ENCODE measurements around the gene SSBP2. TPM values are rescaled to one million over a fixed set of nuclear protein-coding genes. Genes with fewer than 3 reads are reported as not detected.

SSBP2 gene
- total and polyA plus RNA-seq, 4 donors, result 17.2 to 99.9 (median 27.3) TPM

- H3K4me3 ChIP-seq, result no peak overlapping the region
- peak in 1 of 3 donors; percentile 14 for DNase-seq
- no peak for TF ChIP-seq CTCF (IDR thresholded peaks at IDR 0.05; ENCODE audit: control extremely low read depth, extremely low read depth)
- no peak for ATAC-seq (ENCODE audit: insufficient read depth, low FRiP score)
- no peaks in the 10 kb centered on the region for H3K27me3 ChIP-seq (ENCODE audit: control insufficient read depth in 3 of 3, insufficient read depth in 3 of 3, low read length in 2 of 3)
- H3K27ac ChIP-seq (ENCODE audit: low read depth in 1 of 2, low read length in 1 of 2), result no peak overlapping the region
- WGBS, 2 donors, result 48 to 51% methylated on average over 1 of the region's 1 CpG
- no peaks in the 10 kb centered on the region for H3K9me3 ChIP-seq (ENCODE audit: control insufficient read depth in 4 of 4, insufficient read depth in 3 of 4, low read length in 3 of 4)
- peaks cover 0 to 8% (median 3%) of the 10 kb centered on the region in 4 donors for H3K36me3 ChIP-seq (ENCODE audit: control insufficient read depth in 4 of 4, insufficient read depth in 4 of 4, low read length in 4 of 4)
- peaks cover 0 to 4% (median 0%) of the 10 kb centered on the region in 5 donors for H3K4me1 ChIP-seq (ENCODE audit: control insufficient read depth in 5 of 5, insufficient read depth in 5 of 5, low read length in 5 of 5)
- H3K9ac ChIP-seq (ENCODE audit: insufficient read depth in 1 of 2, low read length in 2 of 2), result no peak overlapping the region
Measured at GRCh38 chr5:81626524-81626923, 124.4 kb downstream of the SSBP2 start.

- 95 to 97% methylated on average over 7 of the region's 7 CpGs for WGBS, 2 donors
- Histone ChIP-seq H3K4me3 (no peak overlapping the region), H3K9me3 (ENCODE audit: control insufficient read depth in 4 of 4, insufficient read depth in 3 of 4, low read length in 3 of 4) (peaks cover 0 to 7% (median 3%) of the 10 kb centered on the region in 4 donors), H3K9ac (ENCODE audit: insufficient read depth in 1 of 2, low read length in 2 of 2) (no peak overlapping the region), H3K27me3 (ENCODE audit: control insufficient read depth in 3 of 3, insufficient read depth in 3 of 3, low read length in 2 of 3) (no peaks in the 10 kb centered on the region), H3K36me3 (ENCODE audit: control insufficient read depth in 4 of 4, insufficient read depth in 4 of 4, low read length in 4 of 4) (peaks cover 2 to 18% (median 7%) of the 10 kb centered on the region in 4 donors), H3K27ac (ENCODE audit: low read depth in 1 of 2, low read length in 1 of 2) (no peak overlapping the region), H3K4me1 (ENCODE audit: control insufficient read depth in 5 of 5, insufficient read depth in 5 of 5, low read length in 5 of 5) (peaks cover 0 to 3% (median 0%) of the 10 kb centered on the region in 5 donors)
- ATAC-seq (ENCODE audit: insufficient read depth, low FRiP score) (no peak), DNase-seq (peak in 1 of 3 donors; percentile 11)
- no peak for TF ChIP-seq CTCF (IDR thresholded peaks at IDR 0.05; ENCODE audit: control extremely low read depth, extremely low read depth)
Measured at GRCh38 chr5:81609810-81610375, 141.0 kb downstream of the SSBP2 start.

- ATAC-seq (ENCODE audit: insufficient read depth, low FRiP score), result no peak
- no peak for TF ChIP-seq CTCF (IDR thresholded peaks at IDR 0.05; ENCODE audit: control extremely low read depth, extremely low read depth)
- WGBS, 2 donors, result 88 to 100% methylated on average over 1 of the region's 1 CpG
Measured at GRCh38 chr5:81608976-81609375, 141.9 kb downstream of the SSBP2 start.

More at GRCh38 chr5:81608976-81609375, 141.9 kb downstream of the SSBP2 start:
- H3K27ac ChIP-seq (ENCODE audit: low read depth in 1 of 2, low read length in 1 of 2), result no peak overlapping the region
- peaks cover 0 to 7% (median 3%) of the 10 kb centered on the region in 4 donors for H3K9me3 ChIP-seq (ENCODE audit: control insufficient read depth in 4 of 4, insufficient read depth in 3 of 4, low read length in 3 of 4)
- DNase-seq, result no peak
- no peak overlapping the region for H3K9ac ChIP-seq (ENCODE audit: insufficient read depth in 1 of 2, low read length in 2 of 2)
- H3K27me3 ChIP-seq (ENCODE audit: control insufficient read depth in 3 of 3, insufficient read depth in 3 of 3, low read length in 2 of 3), result no peaks in the 10 kb centered on the region
- H3K36me3 ChIP-seq (ENCODE audit: control insufficient read depth in 4 of 4, insufficient read depth in 4 of 4, low read length in 4 of 4), result peaks cover 0 to 15% (median 5%) of the 10 kb centered on the region in 4 donors
- peaks cover 0 to 3% (median 0%) of the 10 kb centered on the region in 5 donors for H3K4me1 ChIP-seq (ENCODE audit: control insufficient read depth in 5 of 5, insufficient read depth in 5 of 5, low read length in 5 of 5)
- no peak overlapping the region for H3K4me3 ChIP-seq

All from lung (tissue), 12 donors.